CD4-positive, alpha-beta T cell (primary cell): ENCODE measurements around the gene AGAP1. TPM values are rescaled to one million over a fixed set of nuclear protein-coding genes. Genes with fewer than 3 reads are reported as not detected.

Source experiments
- ATAC-seq: fragments of 200-7000 bp; cut with Tn5 transposase; one replicate; pipeline ENCODE4 v1.10.0; 2022; ENCODE audit warnings: mild to moderate bottlenecking; ENCODE audit not compliant: poor library complexity
- CTCF ChIA-PET: fragments of 350-600 bp; sonication (Branson Sonifier 250); formaldehyde crosslinking; loops from one replicate; lab custom pipeline; 2021; ENCODE audit warnings: antibody characterized with exemption, inconsistent platforms; lab: Charles Lee
- POLR2A ChIA-PET: fragments of 350-600 bp; sonication (Branson Sonifier 250); formaldehyde crosslinking; loops from one replicate; lab custom pipeline; 2021; ENCODE audit warnings: antibody characterized with exemption, inconsistent platforms; lab: Charles Lee
- DNase-seq, 14 experiments: peaks; one replicate each; pipeline ENCODE4 v3.0.0-alpha.2; 2013 to 2020; ENCODE audit warnings: mixed read lengths in 2 of 14
- H3K27ac ChIP-seq, 2 donors: one replicate each; pipeline versions ENCODE4 v1.5.1 to v1.7.0; 2013; ENCODE audit warnings: low read length in 2 of 2, low read depth in 1 of 2, mild to moderate bottlenecking in 1 of 2
- H3K27me3 ChIP-seq, 2 experiments: 1 replicate in 1 of 2; 2 replicates in 1 of 2; pipeline versions ENCODE4 v1.6.1 to v1.7.0; 2013; ENCODE audit warnings: low read length in 2 of 2, control low read depth in 1 of 2, mild to moderate bottlenecking in 1 of 2, moderate library complexity in 1 of 2; ENCODE audit not compliant: insufficient read depth in 2 of 2, control insufficient read depth in 1 of 2
- H3K36me3 ChIP-seq: one replicate; pipeline ENCODE4 v1.6.1; 2013; ENCODE audit warnings: low read length, control low read depth; ENCODE audit not compliant: insufficient read depth
- H3K4me1 ChIP-seq: one replicate; pipeline ENCODE4 v1.6.1; 2013; ENCODE audit warnings: low read length, control low read depth; ENCODE audit not compliant: insufficient read depth
- H3K4me3 ChIP-seq: one replicate; pipeline ENCODE4 v1.5.1; 2013; ENCODE audit warnings: mild to moderate bottlenecking, low read length, moderate library complexity
- H3K9me3 ChIP-seq, 2 experiments: 1 replicate in 1 of 2; 2 replicates in 1 of 2; pipeline versions ENCODE4 v1.6.1 to v1.7.0; 2013; ENCODE audit warnings: low read length in 2 of 2, mild to moderate bottlenecking in 2 of 2, control low read depth in 1 of 2, moderate library complexity in 1 of 2; ENCODE audit not compliant: control insufficient read depth in 1 of 2, insufficient read depth in 1 of 2
- H3K27ac Mint-ChIP-seq: one replicate; pipeline ENCODE4 v1.8.0; 2020; ENCODE audit warnings: mixed read lengths
- H3K27me3 Mint-ChIP-seq: one replicate; pipeline ENCODE4 v1.8.0; 2021; ENCODE audit warnings: mixed read lengths
- H3K36me3 Mint-ChIP-seq: one replicate; pipeline ENCODE4 v1.8.0; 2021; ENCODE audit warnings: low read depth, mixed read lengths
- H3K4me1 Mint-ChIP-seq: one replicate; pipeline ENCODE4 v1.8.0; 2021; ENCODE audit warnings: low read depth, mixed read lengths
- H3K4me3 Mint-ChIP-seq: one replicate; pipeline ENCODE4 v1.8.0; 2020; ENCODE audit warnings: mild to moderate bottlenecking, mixed read lengths
- H3K9me3 Mint-ChIP-seq: one replicate; pipeline ENCODE4 v1.8.0; 2020; ENCODE audit warnings: mixed read lengths
- intact Hi-C, 2 experiments: fragments of 100-400 bp; cut with DNase I in 1 of 2; cut with micrococcal nuclease in 1 of 2; formaldehyde crosslinking; loops; one replicate each; pipeline versions ENCODE4 v1.15.1 to v1.9.0; 2023 to 2025; cut with DNase I, micrococcal nuclease
- total RNA-seq, 174 experiments: library from RNA in 2 of 174; stranded (reverse) in 2 of 174; gene quantifications; one replicate each; pipeline ENCODE4 v1.2.3 and lab custom pipeline; 2021 to 2026
- TF ChIP-seq, protein P1 (sequence below): fragments of 200-600 bp; IDR thresholded peaks from one replicate; pipeline ENCODE4 v1.8.0; 2022; ENCODE audit warnings: antibody characterized with exemption, mild to moderate bottlenecking

The AGAP1 gene
- total RNA-seq, 2 experiments from 2014 or later: 2.6 to 3.1 TPM

DNA sequence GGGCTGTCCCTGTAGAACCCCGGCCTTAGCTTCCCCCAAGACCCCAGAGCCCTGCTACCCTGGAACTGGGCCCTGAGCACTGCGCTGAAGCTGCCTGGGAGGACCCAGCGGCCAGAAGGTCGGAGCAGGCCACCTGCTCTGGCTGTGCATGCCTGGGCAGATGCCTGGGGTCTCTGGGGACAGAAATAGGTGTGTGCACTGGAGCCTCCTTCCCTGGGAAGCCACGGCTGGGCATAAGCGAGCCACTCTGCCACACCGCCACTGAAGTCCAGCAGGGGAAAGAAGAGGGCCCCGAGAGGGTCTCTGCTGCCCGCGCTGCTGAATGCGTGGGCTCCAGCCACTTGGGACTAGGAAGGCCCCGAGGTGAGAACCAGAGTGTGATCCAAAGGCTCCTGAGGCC, 667.7 kb downstream of the AGAP1 start:
- Histone ChIP-seq H3K9me3 (peaks cover 0 to 41% of the 10 kb centered on the region in 2 experiments), H3K36me3 (no peaks in the 10 kb centered on the region), H3K4me3 (no peak overlapping the region), H3K4me1 (peaks cover 2% of the 10 kb centered on the region), H3K27ac (no peak overlapping the region), H3K27me3 (peaks cover 46 to 81% of the 10 kb centered on the region in 2 experiments)
- ChIA-PET CTCF (no interaction called here), POLR2A (no interaction called here)
- H3K36me3 Mint-ChIP-seq: no peaks in the 10 kb centered on the region
- H3K4me1 Mint-ChIP-seq: peaks cover 11% of the 10 kb centered on the region
- no peaks in the 10 kb centered on the region for H3K9me3 Mint-ChIP-seq
- H3K4me3 Mint-ChIP-seq: no peak overlapping the region
- no peak overlapping the region for H3K27ac Mint-ChIP-seq
- H3K27me3 Mint-ChIP-seq: peaks cover 70% of the 10 kb centered on the region
- intact Hi-C loops: no loop called here
- TF ChIP-seq, protein P1, sequence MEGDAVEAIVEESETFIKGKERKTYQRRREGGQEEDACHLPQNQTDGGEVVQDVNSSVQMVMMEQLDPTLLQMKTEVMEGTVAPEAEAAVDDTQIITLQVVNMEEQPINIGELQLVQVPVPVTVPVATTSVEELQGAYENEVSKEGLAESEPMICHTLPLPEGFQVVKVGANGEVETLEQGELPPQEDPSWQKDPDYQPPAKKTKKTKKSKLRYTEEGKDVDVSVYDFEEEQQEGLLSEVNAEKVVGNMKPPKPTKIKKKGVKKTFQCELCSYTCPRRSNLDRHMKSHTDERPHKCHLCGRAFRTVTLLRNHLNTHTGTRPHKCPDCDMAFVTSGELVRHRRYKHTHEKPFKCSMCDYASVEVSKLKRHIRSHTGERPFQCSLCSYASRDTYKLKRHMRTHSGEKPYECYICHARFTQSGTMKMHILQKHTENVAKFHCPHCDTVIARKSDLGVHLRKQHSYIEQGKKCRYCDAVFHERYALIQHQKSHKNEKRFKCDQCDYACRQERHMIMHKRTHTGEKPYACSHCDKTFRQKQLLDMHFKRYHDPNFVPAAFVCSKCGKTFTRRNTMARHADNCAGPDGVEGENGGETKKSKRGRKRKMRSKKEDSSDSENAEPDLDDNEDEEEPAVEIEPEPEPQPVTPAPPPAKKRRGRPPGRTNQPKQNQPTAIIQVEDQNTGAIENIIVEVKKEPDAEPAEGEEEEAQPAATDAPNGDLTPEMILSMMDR: no peak
- DNase-seq (no peak), ATAC-seq (no peak)

DNA sequence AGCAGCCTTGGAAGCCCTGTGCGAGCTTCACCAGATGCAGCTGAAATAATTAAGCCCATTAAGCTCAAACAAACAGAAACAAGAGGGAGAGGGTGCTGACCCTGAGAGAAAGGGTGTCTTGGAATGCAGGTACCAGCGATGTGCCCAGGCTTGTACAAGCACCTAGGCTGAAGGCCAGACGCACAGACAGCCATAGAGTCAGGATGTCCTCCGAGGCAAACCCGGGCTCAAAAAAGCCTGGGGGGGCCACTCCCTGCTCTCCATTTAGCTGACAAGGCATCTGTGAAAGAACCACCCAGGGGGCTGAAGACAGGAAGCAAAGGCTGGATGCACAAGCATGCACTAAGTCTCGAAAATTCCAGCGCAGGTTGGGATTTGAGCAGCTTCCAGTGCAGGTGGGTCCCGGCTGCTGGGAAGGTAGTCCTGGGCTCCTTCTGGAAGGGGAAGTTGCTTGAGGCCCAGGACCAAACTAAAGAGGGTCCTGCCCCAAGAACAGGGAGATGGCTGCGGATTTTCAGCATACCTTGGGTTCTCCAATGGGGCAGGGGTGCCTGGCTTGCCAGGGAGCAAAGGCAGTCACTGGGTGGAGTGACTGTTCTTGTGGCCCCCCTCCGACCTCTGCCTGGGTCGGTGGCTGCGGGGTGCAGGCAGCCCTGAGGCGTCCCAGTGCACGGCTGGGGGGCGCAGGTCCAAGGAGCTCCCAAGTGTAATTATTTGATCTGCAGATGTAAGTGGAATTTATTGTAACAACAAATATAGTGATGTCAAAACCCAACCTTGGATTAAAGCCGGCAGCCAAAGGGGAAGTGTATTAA, 668.4 kb downstream of the AGAP1 start:
- no peak for ATAC-seq
- ChIA-PET POLR2A (no interaction called here), CTCF (no interaction called here)
- peaks cover 7% of the 10 kb centered on the region for H3K4me1 ChIP-seq
- Mint-ChIP-seq H3K36me3 (no peaks in the 10 kb centered on the region), H3K27me3 (peaks cover 70% of the 10 kb centered on the region), H3K4me3 (no peak overlapping the region), H3K9me3 (no peaks in the 10 kb centered on the region), H3K27ac (no peak overlapping the region), H3K4me1 (peaks cover 15% of the 10 kb centered on the region)
- no peak overlapping the region for H3K27ac ChIP-seq
- TF ChIP-seq, protein P1: no peak
- peaks cover 50 to 84% of the 10 kb centered on the region in 2 experiments for H3K27me3 ChIP-seq
- H3K9me3 ChIP-seq: peaks cover 0 to 43% of the 10 kb centered on the region in 2 experiments
- H3K36me3 ChIP-seq: no peaks in the 10 kb centered on the region
- no peak for DNase-seq
- no peak overlapping the region for H3K4me3 ChIP-seq
- intact Hi-C loops: no loop called here

DNA sequence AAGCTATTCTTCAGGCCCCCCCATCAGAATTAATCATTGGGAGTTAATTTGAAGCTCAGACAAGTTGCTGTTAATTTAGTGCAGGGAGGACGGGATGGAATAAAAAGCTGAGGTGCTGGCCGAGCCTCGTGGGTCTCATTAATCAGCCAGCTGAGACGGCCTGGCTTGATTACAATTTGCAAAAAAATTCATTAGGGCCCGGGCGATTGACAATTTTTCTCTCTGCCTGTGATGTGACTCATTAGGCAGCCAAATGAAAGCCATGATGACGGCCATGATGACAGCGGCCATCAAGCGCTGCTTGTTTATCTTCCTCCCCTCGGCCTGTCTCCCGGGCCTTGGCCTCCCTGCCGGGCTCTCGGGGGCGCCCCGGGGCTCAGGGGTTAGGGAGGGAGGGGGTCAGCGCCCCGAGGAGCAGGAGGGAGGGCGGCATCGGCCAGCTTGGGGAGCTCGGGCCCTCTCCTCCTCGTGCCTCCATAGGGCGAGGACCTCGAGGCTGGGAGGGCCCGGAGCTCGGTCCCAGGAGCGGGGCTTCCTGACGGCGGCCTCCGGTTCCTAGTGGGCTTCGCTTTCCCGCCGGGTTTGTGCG, 669.1 kb downstream of the AGAP1 start:
- Histone ChIP-seq H3K27ac (no peak overlapping the region), H3K36me3 (no peaks in the 10 kb centered on the region), H3K27me3 (peaks cover 50 to 85% of the 10 kb centered on the region in 2 experiments), H3K4me3 (no peak overlapping the region), H3K9me3 (peaks cover 0 to 43% of the 10 kb centered on the region in 2 experiments), H3K4me1 (peaks cover 7% of the 10 kb centered on the region)
- TF ChIP-seq, protein P1: no peak
- H3K27ac Mint-ChIP-seq: no peak overlapping the region
- intact Hi-C loops: no loop called here
- H3K27me3 Mint-ChIP-seq: peaks cover 63% of the 10 kb centered on the region
- no peaks in the 10 kb centered on the region for H3K9me3 Mint-ChIP-seq
- no peak overlapping the region for H3K4me3 Mint-ChIP-seq
- ChIA-PET CTCF (no interaction called here), POLR2A (no interaction called here)
- peaks cover 15% of the 10 kb centered on the region for H3K4me1 Mint-ChIP-seq
- DNase-seq (no peak), ATAC-seq (no peak)
- H3K36me3 Mint-ChIP-seq: no peaks in the 10 kb centered on the region
